Caco-2 (cell line): ENCODE results near the gene CSTF1. TPM values are rescaled to one million over a fixed set of nuclear protein-coding genes. Genes with fewer than 3 reads are reported as not detected.

ENCODE experiments used
- BruUV-seq: library from RNA; stranded (reverse); fragments of 400-500 nt; replicated peaks from 2 replicates; lab custom pipeline; 2021; lab: Mats Ljungman, UMichigan
- CTCF ChIA-PET: fragments of 300-600 bp; sonication (Branson Sonifier 250); formaldehyde crosslinking; loops from one replicate; lab custom pipeline; 2022; ENCODE audit warnings: antibody characterized with exemption; lab: Charles Lee
- POLR2A ChIA-PET: fragments of 300-600 bp; sonication (Branson Sonifier 250); formaldehyde crosslinking; loops from one replicate; lab custom pipeline; 2022; ENCODE audit warnings: antibody characterized with exemption; lab: Charles Lee
- DNase-seq, 2 experiments: peaks; one replicate each; pipeline versions ENCODE4 v3.0.0 to v3.0.0-alpha.2; 2020 to 2022
- H3K27me3 ChIP-seq: replicated peaks from 2 replicates; pipeline ENCODE4 v1.6.0; 2011; ENCODE audit warnings: low read length; ENCODE audit not compliant: control insufficient read depth, insufficient read depth
- H3K36me3 ChIP-seq: 2 replicates; pipeline ENCODE4 v1.5.1; 2011; ENCODE audit warnings: low read length; ENCODE audit not compliant: control insufficient read depth, insufficient read depth
- H3K4me1 ChIP-seq: fragments of 250-450 bp; sonication (Bioruptor Pico); 2 replicates; pipeline ENCODE4 v1.5.1; 2020; ENCODE audit warnings: mild to moderate bottlenecking
- H3K4me3 ChIP-seq: 2 replicates; pipeline ENCODE4 v1.5.1; 2011; ENCODE audit warnings: low read depth, mild to moderate bottlenecking, control low read depth, low read length
- H3K9me3 ChIP-seq: fragments of 250-450 bp; sonication (Bioruptor Pico); 2 replicates; pipeline ENCODE4 v1.5.1; 2020; ENCODE audit warnings: mild to moderate bottlenecking, moderate library complexity
- H3K27ac Mint-ChIP-seq: one replicate; pipeline ENCODE4 v1.8.0; 2022; ENCODE audit warnings: mixed read lengths; ENCODE audit not compliant: unreplicated experiment
- H3K27me3 Mint-ChIP-seq: one replicate; pipeline ENCODE4 v1.8.0; 2022; ENCODE audit warnings: mixed read lengths; ENCODE audit not compliant: insufficient read depth, unreplicated experiment
- H3K36me3 Mint-ChIP-seq: one replicate; pipeline ENCODE4 v1.8.0; 2022; ENCODE audit warnings: mild to moderate bottlenecking, mixed read lengths; ENCODE audit not compliant: insufficient read depth, unreplicated experiment
- H3K4me1 Mint-ChIP-seq: one replicate; pipeline ENCODE4 v1.8.0; 2022; ENCODE audit warnings: low read depth, mixed read lengths; ENCODE audit not compliant: unreplicated experiment
- H3K4me3 Mint-ChIP-seq: one replicate; pipeline ENCODE4 v1.8.0; 2022; ENCODE audit warnings: mild to moderate bottlenecking, moderate library complexity, mixed read lengths; ENCODE audit not compliant: unreplicated experiment
- H3K9me3 Mint-ChIP-seq: one replicate; pipeline ENCODE4 v1.8.0; 2022; ENCODE audit warnings: mixed read lengths; ENCODE audit not compliant: unreplicated experiment
- intact Hi-C: fragments of 100-400 bp; cut with micrococcal nuclease; formaldehyde crosslinking; loops from one replicate; pipeline ENCODE4 v1.10.0; 2022; ENCODE audit not compliant: unreplicated experiment
- total RNA-seq: library from RNA; stranded (reverse); gene quantifications from 2 replicates; pipeline ENCODE4 v1.2.3, GENCODE V29; 2022
- TF ChIP-seq, protein P1 (sequence below), 2 experiments: fragments of 200-600 bp in 1 of 2; IDR thresholded peaks; 1 replicate in 1 of 2; 2 replicates in 1 of 2; pipeline versions ENCODE4 v1.5.1 to v1.8.0; 2011 to 2022; ENCODE audit warnings: antibody characterized with exemption in 1 of 2, control low read depth in 1 of 2, inconsistent platforms in 1 of 2, low read depth in 1 of 2, low read length in 1 of 2, mild to moderate bottlenecking in 1 of 2, moderate library complexity in 1 of 2; ENCODE audit not compliant: insufficient read depth in 1 of 2, severe bottlenecking in 1 of 2, unreplicated experiment in 1 of 2

CSTF1 gene
- total RNA-seq, 1 experiment from 2014 or later: 97.0 TPM

DNA sequence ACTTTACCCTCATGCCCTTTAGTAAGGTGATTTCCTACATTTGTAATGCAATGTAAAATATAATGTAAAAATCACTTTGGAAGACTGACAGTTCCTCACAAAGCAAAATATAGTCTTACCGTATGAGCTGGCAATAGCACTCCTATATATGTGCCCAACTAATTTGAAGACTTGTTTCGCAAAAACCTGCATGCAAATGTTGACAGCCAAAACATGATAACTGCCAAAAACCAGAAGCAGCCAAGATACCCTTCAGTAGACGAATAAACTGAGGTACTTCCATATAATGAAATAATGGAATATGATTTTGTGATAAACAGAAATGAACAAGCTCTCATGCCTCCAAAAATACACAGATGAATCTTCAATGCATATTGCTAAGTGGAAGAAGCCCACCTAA, 14.1 kb upstream of the CSTF1 start:
- no peaks in the 10 kb centered on the region for H3K9me3 ChIP-seq
- Mint-ChIP-seq H3K9me3 (no peaks in the 10 kb centered on the region), H3K4me3 (no peak overlapping the region), H3K4me1 (peaks cover 8% of the 10 kb centered on the region), H3K36me3 (peaks cover 100% of the 10 kb centered on the region), H3K27me3 (no peaks in the 10 kb centered on the region), H3K27ac (no peak overlapping the region)
- intact Hi-C loops: no loop called here
- no peaks in the 10 kb centered on the region for H3K27me3 ChIP-seq
- no peak for DNase-seq
- ChIA-PET CTCF (no interaction called here), POLR2A (no interaction called here)
- H3K4me3 ChIP-seq: no peak overlapping the region
- peaks cover 2% of the 10 kb centered on the region for H3K36me3 ChIP-seq
- TF ChIP-seq, protein P1, sequence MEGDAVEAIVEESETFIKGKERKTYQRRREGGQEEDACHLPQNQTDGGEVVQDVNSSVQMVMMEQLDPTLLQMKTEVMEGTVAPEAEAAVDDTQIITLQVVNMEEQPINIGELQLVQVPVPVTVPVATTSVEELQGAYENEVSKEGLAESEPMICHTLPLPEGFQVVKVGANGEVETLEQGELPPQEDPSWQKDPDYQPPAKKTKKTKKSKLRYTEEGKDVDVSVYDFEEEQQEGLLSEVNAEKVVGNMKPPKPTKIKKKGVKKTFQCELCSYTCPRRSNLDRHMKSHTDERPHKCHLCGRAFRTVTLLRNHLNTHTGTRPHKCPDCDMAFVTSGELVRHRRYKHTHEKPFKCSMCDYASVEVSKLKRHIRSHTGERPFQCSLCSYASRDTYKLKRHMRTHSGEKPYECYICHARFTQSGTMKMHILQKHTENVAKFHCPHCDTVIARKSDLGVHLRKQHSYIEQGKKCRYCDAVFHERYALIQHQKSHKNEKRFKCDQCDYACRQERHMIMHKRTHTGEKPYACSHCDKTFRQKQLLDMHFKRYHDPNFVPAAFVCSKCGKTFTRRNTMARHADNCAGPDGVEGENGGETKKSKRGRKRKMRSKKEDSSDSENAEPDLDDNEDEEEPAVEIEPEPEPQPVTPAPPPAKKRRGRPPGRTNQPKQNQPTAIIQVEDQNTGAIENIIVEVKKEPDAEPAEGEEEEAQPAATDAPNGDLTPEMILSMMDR (IDR thresholded peaks at IDR 0.05; ENCODE audit: insufficient read depth in 1 of 2, low read depth in 1 of 2, low read length in 1 of 2, severe bottlenecking in 1 of 2, unreplicated experiment in 1 of 2): no peak
- H3K4me1 ChIP-seq: no peaks in the 10 kb centered on the region
- no TSS peak for BruUV-seq

DNA sequence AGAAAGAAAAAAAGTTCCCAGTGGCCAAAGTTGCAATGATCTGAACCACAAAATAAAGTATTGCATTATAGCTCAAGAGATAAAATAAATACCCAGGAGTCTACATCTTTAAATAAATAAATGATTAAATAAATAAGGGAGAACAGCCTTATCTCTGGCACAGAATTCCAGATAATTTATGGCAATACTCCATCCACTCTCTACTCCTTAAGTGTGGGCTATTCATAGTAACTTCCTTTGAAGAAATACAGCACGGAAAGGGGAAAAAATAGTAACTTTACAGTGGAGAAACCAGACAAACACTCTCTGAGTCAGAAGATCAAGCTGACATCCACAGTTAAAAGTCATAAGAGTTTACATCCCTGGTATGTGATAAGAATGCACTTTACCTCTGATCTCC, 12.1 kb upstream of the CSTF1 start:
- H3K4me3 Mint-ChIP-seq: no peak overlapping the region
- peaks cover 86% of the 10 kb centered on the region for H3K36me3 Mint-ChIP-seq
- H3K4me3 ChIP-seq: no peak overlapping the region
- TF ChIP-seq, protein P1 (IDR thresholded peaks at IDR 0.05; ENCODE audit: insufficient read depth in 1 of 2, low read depth in 1 of 2, low read length in 1 of 2, severe bottlenecking in 1 of 2, unreplicated experiment in 1 of 2): no peak
- no peak for DNase-seq
- no peaks in the 10 kb centered on the region for H3K4me1 ChIP-seq
- intact Hi-C loops: no loop called here
- H3K9me3 ChIP-seq: no peaks in the 10 kb centered on the region
- no peak overlapping the region for H3K27ac Mint-ChIP-seq
- no TSS peak for BruUV-seq
- H3K36me3 ChIP-seq: peaks cover 5% of the 10 kb centered on the region
- H3K27me3 ChIP-seq: no peaks in the 10 kb centered on the region
- ChIA-PET CTCF (interaction anchor here (0.9 kb wide), 1 partner anchor 11 kb away, joined by 3 read pairs; the partner anchor contains the start of gene AURKA), POLR2A (interaction anchor here (1.8 kb wide), 1 partner anchor 12 kb away, joined by 9 read pairs; the partner anchor contains the start of genes AURKA and CSTF1)
- H3K4me1 Mint-ChIP-seq: peaks cover 10% of the 10 kb centered on the region
- no peaks in the 10 kb centered on the region for H3K9me3 Mint-ChIP-seq
- H3K27me3 Mint-ChIP-seq: no peaks in the 10 kb centered on the region

DNA sequence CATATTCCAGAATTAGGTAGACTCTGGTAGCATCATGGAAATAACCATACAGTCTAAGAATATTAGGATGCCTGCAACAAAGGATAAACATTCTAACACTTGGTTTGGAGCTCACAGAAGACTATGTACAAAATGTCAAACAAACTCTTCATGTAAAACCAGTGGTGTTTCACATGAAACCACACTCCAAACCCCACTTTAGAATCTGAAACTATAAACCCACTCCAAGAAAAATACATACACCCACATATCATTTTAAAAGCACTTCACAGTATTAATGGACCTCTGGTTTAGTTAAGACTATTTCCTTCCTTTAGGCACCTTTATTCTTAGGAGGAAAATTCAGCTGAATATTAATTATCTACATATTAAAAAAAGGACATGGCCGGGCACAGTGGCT, 10.9 kb upstream of the CSTF1 start:
- no peak overlapping the region for H3K4me3 ChIP-seq
- Mint-ChIP-seq H3K4me1 (peaks cover 19% of the 10 kb centered on the region), H3K27me3 (no peaks in the 10 kb centered on the region), H3K4me3 (no peak overlapping the region), H3K36me3 (peaks cover 74% of the 10 kb centered on the region), H3K27ac (no peak overlapping the region), H3K9me3 (no peaks in the 10 kb centered on the region)
- BruUV-seq: no TSS peak
- no peaks in the 10 kb centered on the region for H3K27me3 ChIP-seq
- no peaks in the 10 kb centered on the region for H3K4me1 ChIP-seq
- no peaks in the 10 kb centered on the region for H3K9me3 ChIP-seq
- DNase-seq: no peak
- TF ChIP-seq, protein P1 (IDR thresholded peaks at IDR 0.05; ENCODE audit: insufficient read depth in 1 of 2, low read depth in 1 of 2, low read length in 1 of 2, severe bottlenecking in 1 of 2, unreplicated experiment in 1 of 2): no peak
- ChIA-PET POLR2A (interaction anchor here (1.8 kb wide), 1 partner anchor 11 kb away, joined by 9 read pairs; the partner anchor contains the start of genes AURKA and CSTF1), CTCF (no interaction called here)
- H3K36me3 ChIP-seq: peaks cover 5% of the 10 kb centered on the region
- intact Hi-C loops: no loop called here
